Measurements from ENCODE around the gene PANK4. TPM values are rescaled to one million over a fixed set of nuclear protein-coding genes. Genes with fewer than 3 reads are reported as not detected.

The PANK4 gene
- total and polyA plus RNA-seq, 4 donors = 6.2 to 26.8 (median 12.6) TPM

DNA sequence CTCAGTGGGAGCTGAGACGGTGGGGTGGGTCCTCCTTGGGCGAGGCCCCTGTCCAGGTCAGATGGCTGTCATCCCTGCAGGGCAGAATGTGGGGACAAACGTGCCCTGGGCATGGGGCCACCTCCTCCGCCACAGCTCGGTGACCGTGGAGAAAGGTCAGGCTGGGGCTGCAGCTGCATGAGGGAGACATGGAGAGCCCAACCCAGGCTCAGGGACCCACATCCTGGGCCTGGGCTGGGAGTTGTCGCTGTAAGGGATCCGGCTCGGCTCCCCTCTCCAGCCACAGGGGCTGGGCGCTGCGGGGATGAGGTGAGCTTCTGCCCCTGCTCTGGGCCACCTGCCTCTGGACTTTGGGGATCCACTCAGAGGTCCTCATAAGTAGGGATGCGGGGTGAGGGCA lies 50.8 kb downstream of the PANK4 start:
- H3K4me1 ChIP-seq (ENCODE audit: control insufficient read depth in 4 of 4, insufficient read depth in 4 of 4, low read length in 3 of 4) = peaks cover 14 to 33% (median 29%) of the 10 kb centered on the region in 4 donors

DNA sequence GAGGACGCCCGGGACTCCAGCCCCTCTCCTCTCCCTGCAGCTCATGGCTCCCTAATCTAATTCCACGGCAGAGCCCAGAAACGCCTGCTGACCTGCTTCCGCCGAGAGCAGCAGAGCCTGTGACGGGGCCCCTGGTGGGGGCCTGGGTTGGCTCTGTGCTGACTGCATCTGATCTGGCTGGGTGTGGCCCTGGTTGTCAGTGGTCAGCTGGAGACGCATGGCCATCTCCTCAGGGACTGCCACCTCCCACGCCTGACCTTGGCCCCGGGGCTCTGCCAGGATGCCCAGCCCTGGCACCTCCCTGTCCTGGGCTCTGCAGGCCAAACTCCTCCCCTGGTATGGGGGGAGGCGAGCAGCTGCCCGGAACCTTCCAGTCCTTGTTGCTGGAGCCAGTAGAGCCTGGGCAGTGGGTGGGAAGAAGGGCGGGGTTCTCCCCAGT lies 51.4 kb downstream of the PANK4 start:
- no peaks in the 10 kb centered on the region for H3K36me3 ChIP-seq (ENCODE audit: control insufficient read depth in 4 of 4, insufficient read depth in 3 of 4, low read depth in 1 of 4, low read length in 3 of 4)
- 44% methylated on average over 13 of the region's 13 CpGs for WGBS
- no peak for DNase-seq (ENCODE audit: low spot score)
- no peak overlapping the region for H3K9ac ChIP-seq (ENCODE audit: low read depth in 1 of 2, low read length in 2 of 2)
- H3K4me1 ChIP-seq (ENCODE audit: control insufficient read depth in 4 of 4, insufficient read depth in 4 of 4, low read length in 3 of 4) = peaks cover 14 to 33% (median 29%) of the 10 kb centered on the region in 4 donors
- H3K4me3 ChIP-seq (ENCODE audit: low read depth in 1 of 3, low read length in 3 of 3) = no peak overlapping the region
- no peaks in the 10 kb centered on the region for H3K27me3 ChIP-seq (ENCODE audit: control insufficient read depth in 4 of 4, insufficient read depth in 4 of 4, low read length in 3 of 4)
- no peaks in the 10 kb centered on the region for H3K9me3 ChIP-seq (ENCODE audit: control insufficient read depth in 4 of 4, low read length in 3 of 4)
- peak overlapping the region in 1 of 2 donors; percentile 48 for H3K27ac ChIP-seq (ENCODE audit: low read depth in 1 of 2, low read length in 2 of 2)
- TF ChIP-seq JUND (IDR thresholded peaks at IDR 0.05) = no peak
- no peak for TF ChIP-seq RAD21 (IDR thresholded peaks at IDR 0.05)
- peak; percentile 76 for TF ChIP-seq YY1 (IDR thresholded peaks at IDR 0.05)
- no peak for TF ChIP-seq NR2F2 (IDR thresholded peaks at IDR 0.05)
- TF ChIP-seq RXRA (IDR thresholded peaks at IDR 0.05) = peak in 1 of 2 donors; percentile 89
- TF ChIP-seq HNF4G (IDR thresholded peaks at IDR 0.05) = no peak
- TF ChIP-seq, protein P1, sequence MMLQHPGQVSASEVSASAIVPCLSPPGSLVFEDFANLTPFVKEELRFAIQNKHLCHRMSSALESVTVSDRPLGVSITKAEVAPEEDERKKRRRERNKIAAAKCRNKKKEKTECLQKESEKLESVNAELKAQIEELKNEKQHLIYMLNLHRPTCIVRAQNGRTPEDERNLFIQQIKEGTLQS (IDR thresholded peaks at IDR 0.05) = no peak
- TF ChIP-seq, protein P2, sequence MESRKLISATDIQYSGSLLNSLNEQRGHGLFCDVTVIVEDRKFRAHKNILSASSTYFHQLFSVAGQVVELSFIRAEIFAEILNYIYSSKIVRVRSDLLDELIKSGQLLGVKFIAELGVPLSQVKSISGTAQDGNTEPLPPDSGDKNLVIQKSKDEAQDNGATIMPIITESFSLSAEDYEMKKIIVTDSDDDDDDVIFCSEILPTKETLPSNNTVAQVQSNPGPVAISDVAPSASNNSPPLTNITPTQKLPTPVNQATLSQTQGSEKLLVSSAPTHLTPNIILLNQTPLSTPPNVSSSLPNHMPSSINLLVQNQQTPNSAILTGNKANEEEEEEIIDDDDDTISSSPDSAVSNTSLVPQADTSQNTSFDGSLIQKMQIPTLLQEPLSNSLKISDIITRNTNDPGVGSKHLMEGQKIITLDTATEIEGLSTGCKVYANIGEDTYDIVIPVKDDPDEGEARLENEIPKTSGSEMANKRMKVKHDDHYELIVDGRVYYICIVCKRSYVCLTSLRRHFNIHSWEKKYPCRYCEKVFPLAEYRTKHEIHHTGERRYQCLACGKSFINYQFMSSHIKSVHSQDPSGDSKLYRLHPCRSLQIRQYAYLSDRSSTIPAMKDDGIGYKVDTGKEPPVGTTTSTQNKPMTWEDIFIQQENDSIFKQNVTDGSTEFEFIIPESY (IDR thresholded peaks at IDR 0.05) = no peak
- TF ChIP-seq, protein P3, sequence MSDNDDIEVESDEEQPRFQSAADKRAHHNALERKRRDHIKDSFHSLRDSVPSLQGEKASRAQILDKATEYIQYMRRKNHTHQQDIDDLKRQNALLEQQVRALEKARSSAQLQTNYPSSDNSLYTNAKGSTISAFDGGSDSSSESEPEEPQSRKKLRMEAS (IDR thresholded peaks at IDR 0.05) = no peak
- TF ChIP-seq FOXA2 (IDR thresholded peaks at IDR 0.05) = no peak

More for the DNA sequence above, 50.8 kb downstream of the PANK4 start:
- 68% methylated on average over 12 of the region's 12 CpGs for WGBS
- Histone ChIP-seq H3K27me3 (ENCODE audit: control insufficient read depth in 4 of 4, insufficient read depth in 4 of 4, low read length in 3 of 4) (no peaks in the 10 kb centered on the region), H3K9ac (ENCODE audit: low read depth in 1 of 2, low read length in 2 of 2) (no peak overlapping the region), H3K4me3 (ENCODE audit: low read depth in 1 of 3, low read length in 3 of 3) (no peak overlapping the region), H3K27ac (ENCODE audit: low read depth in 1 of 2, low read length in 2 of 2) (peak overlapping the region; percentile 48 to 63), H3K36me3 (ENCODE audit: control insufficient read depth in 4 of 4, insufficient read depth in 3 of 4, low read depth in 1 of 4, low read length in 3 of 4) (no peaks in the 10 kb centered on the region), H3K9me3 (ENCODE audit: control insufficient read depth in 4 of 4, low read length in 3 of 4) (no peaks in the 10 kb centered on the region)
- TF ChIP-seq TAF1 (conservative IDR thresholded peaks at IDR 0.05) = no peak
- TF ChIP-seq RAD21 (IDR thresholded peaks at IDR 0.05) = no peak
- TF ChIP-seq, protein P2 (IDR thresholded peaks at IDR 0.05) = no peak
- TF ChIP-seq RXRA (IDR thresholded peaks at IDR 0.05) = no peak
- no peak for TF ChIP-seq NR2F2 (IDR thresholded peaks at IDR 0.05)
- TF ChIP-seq, protein P4, sequence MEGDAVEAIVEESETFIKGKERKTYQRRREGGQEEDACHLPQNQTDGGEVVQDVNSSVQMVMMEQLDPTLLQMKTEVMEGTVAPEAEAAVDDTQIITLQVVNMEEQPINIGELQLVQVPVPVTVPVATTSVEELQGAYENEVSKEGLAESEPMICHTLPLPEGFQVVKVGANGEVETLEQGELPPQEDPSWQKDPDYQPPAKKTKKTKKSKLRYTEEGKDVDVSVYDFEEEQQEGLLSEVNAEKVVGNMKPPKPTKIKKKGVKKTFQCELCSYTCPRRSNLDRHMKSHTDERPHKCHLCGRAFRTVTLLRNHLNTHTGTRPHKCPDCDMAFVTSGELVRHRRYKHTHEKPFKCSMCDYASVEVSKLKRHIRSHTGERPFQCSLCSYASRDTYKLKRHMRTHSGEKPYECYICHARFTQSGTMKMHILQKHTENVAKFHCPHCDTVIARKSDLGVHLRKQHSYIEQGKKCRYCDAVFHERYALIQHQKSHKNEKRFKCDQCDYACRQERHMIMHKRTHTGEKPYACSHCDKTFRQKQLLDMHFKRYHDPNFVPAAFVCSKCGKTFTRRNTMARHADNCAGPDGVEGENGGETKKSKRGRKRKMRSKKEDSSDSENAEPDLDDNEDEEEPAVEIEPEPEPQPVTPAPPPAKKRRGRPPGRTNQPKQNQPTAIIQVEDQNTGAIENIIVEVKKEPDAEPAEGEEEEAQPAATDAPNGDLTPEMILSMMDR (IDR thresholded peaks at IDR 0.05; ENCODE audit: low read depth, low read length, missing input control) = no peak
- no peak for TF ChIP-seq HNF4A (conservative IDR thresholded peaks at IDR 0.05)
- no peak for TF ChIP-seq EGR1 (IDR thresholded peaks at IDR 0.05; ENCODE audit: low read depth in 2 of 2)
- TF ChIP-seq JUND (IDR thresholded peaks at IDR 0.05) = no peak
- TF ChIP-seq, protein P3 (IDR thresholded peaks at IDR 0.05) = no peak
- TF ChIP-seq YY1 (IDR thresholded peaks at IDR 0.05) = no peak
- TF ChIP-seq FOXA1 (IDR thresholded peaks at IDR 0.05) = no peak
- TF ChIP-seq, protein P1 (IDR thresholded peaks at IDR 0.05) = no peak
- TF ChIP-seq, protein P5, sequence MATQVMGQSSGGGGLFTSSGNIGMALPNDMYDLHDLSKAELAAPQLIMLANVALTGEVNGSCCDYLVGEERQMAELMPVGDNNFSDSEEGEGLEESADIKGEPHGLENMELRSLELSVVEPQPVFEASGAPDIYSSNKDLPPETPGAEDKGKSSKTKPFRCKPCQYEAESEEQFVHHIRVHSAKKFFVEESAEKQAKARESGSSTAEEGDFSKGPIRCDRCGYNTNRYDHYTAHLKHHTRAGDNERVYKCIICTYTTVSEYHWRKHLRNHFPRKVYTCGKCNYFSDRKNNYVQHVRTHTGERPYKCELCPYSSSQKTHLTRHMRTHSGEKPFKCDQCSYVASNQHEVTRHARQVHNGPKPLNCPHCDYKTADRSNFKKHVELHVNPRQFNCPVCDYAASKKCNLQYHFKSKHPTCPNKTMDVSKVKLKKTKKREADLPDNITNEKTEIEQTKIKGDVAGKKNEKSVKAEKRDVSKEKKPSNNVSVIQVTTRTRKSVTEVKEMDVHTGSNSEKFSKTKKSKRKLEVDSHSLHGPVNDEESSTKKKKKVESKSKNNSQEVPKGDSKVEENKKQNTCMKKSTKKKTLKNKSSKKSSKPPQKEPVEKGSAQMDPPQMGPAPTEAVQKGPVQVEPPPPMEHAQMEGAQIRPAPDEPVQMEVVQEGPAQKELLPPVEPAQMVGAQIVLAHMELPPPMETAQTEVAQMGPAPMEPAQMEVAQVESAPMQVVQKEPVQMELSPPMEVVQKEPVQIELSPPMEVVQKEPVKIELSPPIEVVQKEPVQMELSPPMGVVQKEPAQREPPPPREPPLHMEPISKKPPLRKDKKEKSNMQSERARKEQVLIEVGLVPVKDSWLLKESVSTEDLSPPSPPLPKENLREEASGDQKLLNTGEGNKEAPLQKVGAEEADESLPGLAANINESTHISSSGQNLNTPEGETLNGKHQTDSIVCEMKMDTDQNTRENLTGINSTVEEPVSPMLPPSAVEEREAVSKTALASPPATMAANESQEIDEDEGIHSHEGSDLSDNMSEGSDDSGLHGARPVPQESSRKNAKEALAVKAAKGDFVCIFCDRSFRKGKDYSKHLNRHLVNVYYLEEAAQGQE (IDR thresholded peaks at IDR 0.05) = no peak
- no peak for TF ChIP-seq SP1 (IDR thresholded peaks at IDR 0.05)
- no peak for DNase-seq (ENCODE audit: low spot score)

All from liver (tissue), 9 donors.